Esophagus squamous epithelium (tissue), 4 donors: ENCODE data around the gene CYS1.

Experiments used
- POLR2A ChIP-seq, 4 donors: fragments of 450-650 bp; IDR thresholded peaks; one replicate each; pipeline ENCODE4 v1.6.1; 2017; ENCODE audit warnings: antibody characterized with exemption in 4 of 4, mild to moderate bottlenecking in 4 of 4, moderate library complexity in 3 of 4
- TF ChIP-seq, protein P1 (sequence below), 6 experiments: fragments of 450-650 bp in 4 of 6; fragments of 200-600 bp in 2 of 6; sonication (generic) in 2 of 6; IDR thresholded peaks; one replicate each; pipeline ENCODE4 v1.5.1; 2016 to 2019; ENCODE audit warnings: antibody characterized with exemption in 6 of 6, mild to moderate bottlenecking in 4 of 6, moderate library complexity in 4 of 6

DNA sequence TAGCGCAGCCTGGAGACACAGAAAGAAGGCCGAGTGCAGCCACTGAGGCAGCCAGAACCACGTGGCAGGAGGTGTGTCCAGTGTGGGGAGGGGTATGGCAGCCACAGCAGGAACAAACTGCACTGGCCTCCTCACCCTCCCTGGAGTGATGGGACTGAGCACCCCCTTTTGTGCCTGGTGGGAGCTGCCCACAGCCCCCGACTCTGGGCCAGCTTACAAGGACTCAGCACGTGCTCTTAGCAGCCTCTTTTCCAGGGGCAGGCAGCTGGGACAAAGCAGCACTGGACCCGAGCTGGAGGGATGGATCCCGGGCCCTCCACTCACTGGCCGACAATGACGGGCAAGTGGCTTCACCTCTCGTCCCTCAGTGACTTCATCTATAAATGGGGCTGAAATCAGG, 42.1 kb downstream of the CYS1 start:
- TF ChIP-seq POLR2A (IDR thresholded peaks at IDR 0.05): no peak
- TF ChIP-seq, protein P1, sequence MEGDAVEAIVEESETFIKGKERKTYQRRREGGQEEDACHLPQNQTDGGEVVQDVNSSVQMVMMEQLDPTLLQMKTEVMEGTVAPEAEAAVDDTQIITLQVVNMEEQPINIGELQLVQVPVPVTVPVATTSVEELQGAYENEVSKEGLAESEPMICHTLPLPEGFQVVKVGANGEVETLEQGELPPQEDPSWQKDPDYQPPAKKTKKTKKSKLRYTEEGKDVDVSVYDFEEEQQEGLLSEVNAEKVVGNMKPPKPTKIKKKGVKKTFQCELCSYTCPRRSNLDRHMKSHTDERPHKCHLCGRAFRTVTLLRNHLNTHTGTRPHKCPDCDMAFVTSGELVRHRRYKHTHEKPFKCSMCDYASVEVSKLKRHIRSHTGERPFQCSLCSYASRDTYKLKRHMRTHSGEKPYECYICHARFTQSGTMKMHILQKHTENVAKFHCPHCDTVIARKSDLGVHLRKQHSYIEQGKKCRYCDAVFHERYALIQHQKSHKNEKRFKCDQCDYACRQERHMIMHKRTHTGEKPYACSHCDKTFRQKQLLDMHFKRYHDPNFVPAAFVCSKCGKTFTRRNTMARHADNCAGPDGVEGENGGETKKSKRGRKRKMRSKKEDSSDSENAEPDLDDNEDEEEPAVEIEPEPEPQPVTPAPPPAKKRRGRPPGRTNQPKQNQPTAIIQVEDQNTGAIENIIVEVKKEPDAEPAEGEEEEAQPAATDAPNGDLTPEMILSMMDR (IDR thresholded peaks at IDR 0.05): no peak
